ENCODE results near the gene ROCK1.
A peak's percentile ranks its signal among the peaks of the same experiment; 100 is the strongest.

The ROCK1 gene

DNA sequence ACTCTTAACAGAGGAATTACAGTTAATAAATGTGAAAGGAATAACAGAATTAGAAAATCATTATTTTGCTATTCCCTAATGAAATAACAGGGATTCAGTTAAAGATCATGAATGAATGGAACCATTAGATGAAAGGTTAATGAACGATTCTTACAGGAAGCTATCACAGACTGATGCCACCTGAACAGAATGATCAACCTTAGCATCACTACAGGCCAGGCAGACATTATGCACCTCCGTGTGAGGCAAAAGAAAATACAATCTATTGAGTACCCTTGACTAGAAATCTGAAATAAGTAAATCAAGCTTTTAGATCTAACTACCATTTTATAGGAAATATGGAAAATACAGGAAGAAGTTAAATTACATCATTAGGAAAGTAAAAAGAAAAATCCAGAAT lies 10.4 kb downstream of the ROCK1 start:
- FAIRE-seq: peak; percentile 31

DNA sequence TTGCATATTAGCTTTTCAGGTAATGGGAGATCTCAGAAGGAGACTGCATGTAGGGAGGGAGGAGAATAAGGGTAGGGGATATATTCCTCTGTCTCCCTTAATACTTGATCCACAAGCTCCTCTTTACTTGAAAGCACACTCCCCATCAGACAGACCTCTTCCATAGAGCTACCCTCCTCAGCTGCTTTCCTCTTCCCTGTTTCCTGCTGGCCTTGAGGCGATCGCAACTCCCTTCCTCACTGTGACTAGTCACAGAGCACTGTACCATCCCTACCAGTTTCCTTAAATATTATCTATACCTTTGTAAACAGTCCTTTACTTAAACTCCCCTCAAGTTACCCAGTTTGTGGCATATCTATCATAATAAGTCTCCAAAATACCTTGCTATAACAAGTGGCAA lies 10.9 kb downstream of the ROCK1 start:
- FAIRE-seq: no peak

DNA sequence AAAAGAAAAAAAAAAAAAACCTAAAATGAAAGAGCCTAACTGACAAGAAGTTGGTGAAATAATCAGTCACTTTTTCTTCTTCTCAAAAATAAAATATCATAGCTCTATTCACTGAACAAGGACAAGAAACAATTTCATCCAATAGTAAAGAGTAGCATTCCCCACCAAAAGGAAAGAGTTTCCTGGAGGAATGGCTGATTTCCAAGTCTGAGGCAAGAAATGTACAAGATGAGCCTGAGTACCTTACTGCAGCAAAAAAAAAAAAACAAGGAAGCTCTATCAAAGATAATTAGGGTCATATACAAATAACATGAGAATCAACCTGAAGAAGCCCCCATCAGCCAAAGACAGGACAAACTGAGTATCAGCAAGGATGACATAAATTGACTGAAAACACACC lies 11.5 kb downstream of the ROCK1 start:
- no peak for FAIRE-seq

DNA sequence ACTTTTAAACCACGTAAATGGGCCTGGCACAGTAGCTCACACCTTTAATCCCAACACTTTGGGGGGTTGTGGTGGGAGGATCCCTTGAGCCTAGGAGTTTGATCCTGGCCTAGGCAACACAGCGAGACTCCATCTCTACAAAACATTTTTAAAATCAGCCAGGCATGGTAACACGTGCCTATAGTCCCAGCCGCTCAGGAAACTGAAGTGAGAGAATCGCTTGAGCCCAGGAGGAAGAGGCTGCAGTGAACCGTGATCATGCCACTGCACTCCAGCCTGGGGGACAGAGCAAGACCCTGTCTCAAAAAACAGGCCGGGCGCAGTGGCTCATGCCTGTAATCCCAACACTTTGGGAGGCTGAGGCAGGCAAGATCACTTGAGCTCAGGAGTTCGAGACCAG lies 12.2 kb downstream of the ROCK1 start:
- no peak for FAIRE-seq

DNA sequence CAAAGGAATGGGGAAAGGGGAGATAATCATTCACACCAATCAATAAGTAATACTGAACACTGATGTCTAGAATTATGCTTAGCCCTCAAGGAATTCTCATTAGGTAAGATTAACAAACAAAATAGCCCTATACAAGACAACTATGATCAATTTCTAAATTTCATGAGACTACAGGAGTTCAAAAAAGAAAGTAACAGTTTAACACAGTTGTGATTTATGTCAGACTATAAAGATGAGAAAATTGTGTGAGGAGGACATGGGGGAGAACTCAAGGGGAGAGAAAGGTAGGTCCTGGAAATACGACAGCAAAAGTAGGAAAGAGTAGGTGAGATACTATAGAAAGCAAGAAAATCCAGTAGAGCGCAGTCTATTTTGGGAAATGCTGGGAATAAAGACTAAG lies 14.9 kb downstream of the ROCK1 start:
- no peak for FAIRE-seq

DNA sequence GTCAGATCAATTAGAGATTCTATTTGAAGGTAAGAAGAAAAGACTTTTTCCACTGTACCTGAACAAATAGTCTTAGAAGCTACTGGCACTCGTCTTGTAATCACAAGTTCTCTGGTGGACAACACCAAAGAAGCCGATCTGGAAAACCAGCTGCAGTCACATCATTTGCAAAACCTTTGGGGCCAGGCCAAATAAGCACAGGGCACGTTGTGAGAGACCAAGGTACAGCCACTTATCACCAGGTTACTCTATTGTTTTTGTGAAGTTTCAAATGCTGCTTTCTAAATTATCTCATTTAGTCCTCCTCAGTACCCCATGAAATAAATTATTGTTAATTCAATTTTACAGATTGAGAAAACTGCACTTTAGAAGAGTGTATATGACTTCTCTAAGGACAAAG lies 18.5 kb downstream of the ROCK1 start:
- no peak for FAIRE-seq

DNA sequence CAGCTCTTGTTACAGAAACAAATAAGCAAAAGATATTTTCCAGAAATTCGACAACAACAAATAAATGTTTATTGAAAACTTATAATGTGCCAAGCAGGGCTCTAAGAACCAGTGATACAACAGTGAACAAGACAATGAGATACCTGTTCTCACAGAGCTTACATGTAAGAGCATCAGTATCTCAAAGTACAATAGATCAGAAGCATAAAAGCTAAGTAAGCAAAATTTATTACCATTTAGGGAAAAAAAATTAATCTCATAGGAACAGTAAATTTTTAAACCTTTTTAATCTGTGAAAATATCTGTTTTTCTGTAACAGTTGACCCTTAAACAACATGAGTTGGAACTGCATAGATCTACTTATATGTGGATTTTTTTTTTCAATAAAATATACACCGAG lies 20.9 kb downstream of the ROCK1 start:
- no peak for FAIRE-seq

DNA sequence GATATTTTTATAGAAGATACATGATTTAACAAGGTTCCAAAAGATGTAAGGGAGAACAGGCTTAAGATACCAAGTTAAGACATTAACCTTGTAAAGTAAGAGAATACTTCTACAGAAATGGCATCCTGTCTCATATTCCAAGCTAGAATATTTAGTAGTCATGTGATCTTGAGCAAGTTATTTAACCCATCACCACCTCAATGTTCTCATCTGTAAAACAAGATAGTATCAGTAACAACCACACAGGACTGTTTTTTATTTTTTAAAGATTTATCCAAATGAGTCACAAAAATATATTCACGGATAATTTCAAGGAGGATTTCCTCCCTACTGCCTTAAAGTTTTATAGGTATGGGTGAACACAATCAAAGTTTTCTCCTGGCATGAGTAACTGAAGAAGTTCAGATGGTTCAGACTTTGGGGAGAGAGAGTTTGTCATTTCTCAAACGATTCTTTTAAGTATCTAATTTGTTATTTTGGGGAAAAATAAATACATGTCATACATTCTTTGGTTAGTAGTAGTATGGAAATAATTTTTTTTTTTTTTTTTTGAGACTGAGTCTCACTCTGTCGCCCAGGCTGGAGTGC lies 25.9 kb downstream of the ROCK1 start:
- no peak for FAIRE-seq

DNA sequence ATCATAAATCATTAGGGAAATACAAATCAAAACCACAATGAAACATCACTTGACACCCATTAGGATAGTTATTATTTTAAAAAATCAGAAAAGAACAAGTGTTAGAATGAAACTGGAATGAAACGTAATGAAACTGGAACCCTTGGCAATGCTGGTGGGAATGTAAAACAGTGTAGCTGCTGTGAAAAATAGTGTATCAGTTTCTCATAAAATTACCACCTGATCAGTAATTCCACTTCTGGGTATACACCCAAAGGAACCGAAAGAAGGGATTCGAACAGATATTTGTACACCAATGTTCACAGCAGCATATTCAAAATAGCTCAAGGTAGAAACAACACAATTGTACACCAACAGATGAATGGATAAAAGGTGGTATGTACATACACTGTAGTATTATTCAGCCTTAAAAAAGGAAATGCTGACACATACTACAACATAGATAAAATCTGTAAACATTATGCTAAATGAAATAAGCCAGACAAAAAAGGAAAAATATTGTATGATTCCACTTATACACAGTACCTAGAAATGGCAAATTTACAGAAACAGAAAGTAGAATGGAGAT lies 27.0 kb downstream of the ROCK1 start:
- no peak for FAIRE-seq

DNA sequence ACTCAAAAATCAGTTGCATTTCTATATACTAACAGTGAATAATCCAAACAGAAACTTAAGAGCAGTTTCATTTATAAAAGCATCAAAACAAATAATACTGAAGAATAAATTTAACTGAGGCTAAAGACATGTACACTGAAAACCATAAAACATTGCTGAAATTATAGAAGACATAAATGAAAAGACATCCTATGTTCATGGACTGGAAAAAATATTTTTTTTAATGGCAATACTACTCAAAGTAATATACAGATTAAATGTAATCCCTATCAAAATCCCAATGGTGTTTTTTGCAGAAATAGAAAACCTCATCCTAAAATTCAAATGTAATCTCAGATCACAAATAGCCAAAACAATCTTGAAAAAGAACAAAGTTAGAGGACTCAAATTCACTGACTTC lies 28.6 kb downstream of the ROCK1 start:
- peak; percentile 8 for FAIRE-seq

DNA sequence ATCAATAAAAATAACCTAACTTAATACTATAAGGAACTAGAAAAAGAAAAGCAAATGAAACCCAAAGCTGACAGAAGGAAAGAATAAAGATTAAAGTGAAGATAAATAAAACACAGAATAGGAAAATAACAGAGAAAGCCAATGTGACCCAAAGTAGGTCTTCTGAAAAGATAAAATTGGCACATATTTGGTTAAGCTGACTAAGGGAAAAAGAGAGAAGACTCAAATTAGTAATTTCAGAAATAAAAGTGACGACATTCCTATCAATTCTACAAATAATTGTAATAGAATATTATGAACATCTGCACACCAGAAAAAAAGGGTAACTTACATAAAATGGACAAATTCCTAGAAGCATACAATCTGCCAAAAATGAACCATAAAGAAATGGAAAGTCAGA lies 30.2 kb downstream of the ROCK1 start:
- no peak for FAIRE-seq

DNA sequence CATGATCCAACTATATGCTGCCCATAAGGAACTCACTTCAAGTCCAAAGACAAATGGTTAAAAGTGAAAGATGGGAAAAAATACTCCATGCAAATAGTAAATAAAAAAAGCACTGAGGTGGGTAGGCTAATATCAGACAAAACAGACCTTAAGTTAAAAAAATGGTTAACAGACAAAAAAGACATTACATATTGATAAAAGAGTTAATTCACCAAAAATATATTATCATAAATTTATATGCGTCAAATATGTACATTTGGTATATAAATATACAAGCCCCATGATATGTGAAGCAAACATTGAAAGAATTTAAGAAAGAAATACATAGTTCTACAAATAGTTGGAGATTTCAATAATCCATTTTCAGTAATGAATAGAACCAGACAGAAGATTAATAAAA lies 31.0 kb downstream of the ROCK1 start:
- FAIRE-seq: peak; percentile 48

DNA sequence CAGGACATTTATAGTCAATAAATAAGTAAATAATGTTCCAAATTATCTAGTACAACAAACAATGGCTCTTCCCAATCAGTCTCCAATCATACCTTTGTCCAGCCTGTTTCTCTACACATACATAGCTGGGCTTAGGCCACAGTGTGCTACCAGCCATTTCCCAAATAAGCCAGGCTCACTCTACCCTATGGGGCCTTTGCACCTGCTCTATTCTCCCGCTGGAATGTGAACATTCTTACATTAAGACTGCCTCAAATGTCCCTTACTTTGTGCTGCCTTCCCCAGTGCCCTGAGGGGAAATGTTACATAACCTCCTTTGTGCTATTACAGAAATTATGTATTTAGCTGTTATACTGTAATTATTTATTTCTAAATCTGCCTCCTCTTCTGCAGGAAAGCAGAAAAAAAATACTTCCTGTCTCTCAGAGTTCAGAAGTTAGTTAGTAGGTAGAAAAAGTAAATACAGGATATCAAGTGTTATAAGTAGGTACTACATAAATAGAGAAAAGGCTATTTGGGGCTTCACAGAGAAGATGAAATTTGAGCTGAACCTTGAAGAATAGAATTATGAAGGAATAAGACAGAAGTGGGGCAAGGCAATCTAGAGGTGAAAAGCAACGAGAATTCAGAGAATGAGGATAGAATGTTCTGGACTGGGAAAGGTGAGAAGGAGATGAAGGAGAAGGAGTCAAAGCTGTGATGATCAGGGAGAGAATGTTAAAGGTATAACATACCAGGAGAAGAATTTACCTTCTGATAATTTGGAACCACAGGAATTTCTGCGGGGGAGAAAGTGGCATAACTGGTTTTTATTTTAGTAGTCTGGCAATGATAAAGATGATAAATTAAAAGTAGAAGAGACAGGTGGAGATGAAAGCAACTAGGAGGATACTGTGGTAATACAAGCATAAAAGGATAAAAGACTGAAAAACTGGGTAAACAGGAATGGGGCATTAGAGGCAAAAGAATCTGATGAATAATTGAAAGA lies 37.0 kb downstream of the ROCK1 start:
- FAIRE-seq: no peak

DNA sequence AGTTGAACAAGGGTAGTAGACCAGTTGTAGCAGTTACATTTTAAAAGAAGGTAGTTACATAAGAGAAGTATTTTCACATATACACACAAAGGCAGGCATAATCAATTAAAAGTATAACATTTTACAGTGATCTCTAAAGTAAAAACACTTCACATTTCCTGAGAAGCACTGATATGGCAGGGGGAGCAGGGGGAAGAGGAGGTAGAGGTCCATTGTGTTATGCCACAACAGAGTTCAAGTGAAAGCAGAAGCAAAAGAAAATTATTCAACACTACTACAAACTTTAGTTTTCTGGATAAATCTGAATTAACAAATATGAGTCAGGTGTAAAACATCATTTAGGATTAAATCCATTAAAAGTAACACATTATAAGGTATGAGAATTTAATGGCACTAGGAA lies 38.4 kb downstream of the ROCK1 start:
- no peak for FAIRE-seq

DNA sequence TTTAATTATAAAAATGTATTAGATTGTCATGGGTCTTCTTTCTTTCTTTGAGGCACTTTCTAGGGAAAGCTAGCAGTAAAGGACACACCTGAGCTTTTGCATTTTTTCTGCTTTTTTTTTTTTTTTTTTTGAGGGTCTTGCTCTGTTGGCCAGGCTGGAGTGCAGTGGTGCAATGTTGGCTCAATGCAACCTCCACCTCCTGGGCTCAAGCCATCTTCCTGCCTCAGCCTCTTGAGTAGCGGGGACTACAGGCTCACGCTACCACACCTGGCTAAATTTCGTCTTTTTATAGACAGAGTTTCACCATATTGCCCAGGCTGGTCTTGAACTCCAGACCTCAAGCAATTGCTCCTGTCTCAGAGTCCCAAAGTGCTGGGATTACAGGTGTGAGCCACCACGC lies 40.5 kb downstream of the ROCK1 start:
- FAIRE-seq: no peak

DNA sequence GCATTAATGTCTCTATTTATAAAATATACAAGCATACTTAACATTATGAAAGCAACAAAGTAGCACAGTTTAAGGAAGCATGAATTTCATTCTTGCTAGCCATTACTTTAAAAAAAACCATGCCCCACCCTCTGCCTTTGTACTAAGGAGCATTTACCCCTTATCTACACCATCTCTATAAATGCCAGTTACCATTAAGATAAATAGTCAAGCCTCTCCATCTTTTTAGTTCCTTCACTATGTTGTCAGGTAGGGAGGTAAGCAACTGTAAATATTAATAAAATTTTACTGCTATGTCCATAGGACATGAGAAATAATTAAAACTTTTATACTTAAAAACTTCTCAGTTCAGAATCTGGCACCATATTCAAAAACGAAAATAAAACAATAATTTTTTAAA lies 42.1 kb downstream of the ROCK1 start:
- FAIRE-seq: no peak

DNA sequence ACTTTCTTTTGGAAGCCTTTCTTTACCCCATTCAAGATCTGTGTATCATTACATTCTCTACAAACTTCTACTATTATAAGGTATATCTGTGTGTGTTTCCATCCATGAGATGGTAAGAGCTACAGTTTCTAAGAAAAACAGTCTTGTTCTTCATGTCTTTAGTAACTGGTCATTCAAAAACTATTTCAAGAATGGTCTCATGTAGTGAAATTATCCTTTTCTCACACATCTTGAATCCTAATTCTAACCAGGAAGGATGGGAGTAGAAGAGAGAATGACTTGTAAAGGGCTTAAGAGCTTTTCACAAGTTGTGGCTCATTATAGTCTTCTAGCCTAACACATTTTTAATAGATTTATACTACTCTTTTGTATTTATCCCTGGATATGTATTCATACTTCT lies 47.3 kb downstream of the ROCK1 start:
- FAIRE-seq: peak; percentile 51

DNA sequence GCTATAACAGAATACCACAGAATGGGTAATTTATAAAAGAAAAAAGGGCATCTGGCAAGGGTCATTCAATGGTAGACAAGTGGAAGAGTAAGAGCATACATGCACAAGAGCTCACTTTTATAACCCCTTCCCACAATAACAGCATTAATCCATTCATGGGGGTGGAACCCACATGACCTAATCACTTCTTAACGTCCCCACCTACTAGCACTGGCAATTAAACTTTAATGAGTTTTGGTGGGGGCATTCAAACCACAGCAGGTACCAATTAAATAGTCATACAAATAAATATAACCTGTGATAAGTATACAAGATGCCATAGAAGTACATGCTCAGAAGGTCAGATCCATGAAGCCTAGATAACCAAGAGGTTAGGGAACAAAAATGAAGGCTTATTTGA lies 48.6 kb downstream of the ROCK1 start:
- FAIRE-seq: no peak

DNA sequence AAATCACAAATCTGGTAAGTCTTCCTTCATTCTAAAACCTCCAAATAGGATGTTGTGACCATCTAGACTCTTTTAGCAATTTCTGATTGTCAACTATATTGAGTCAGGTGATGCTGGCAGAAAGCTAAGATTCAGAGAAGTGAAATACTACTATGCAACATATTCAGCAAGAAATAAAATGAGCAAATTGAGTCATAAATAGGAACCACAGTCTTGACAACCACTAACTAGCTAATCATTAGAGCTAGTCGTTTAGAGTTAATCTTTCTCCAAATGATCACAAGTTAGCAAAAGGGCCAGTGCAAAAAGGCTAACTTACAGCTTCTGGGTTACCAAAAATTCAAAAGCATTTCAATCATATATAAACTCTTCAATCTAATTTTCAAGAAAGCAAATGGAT lies 54.5 kb downstream of the ROCK1 start:
- no peak for FAIRE-seq

DNA sequence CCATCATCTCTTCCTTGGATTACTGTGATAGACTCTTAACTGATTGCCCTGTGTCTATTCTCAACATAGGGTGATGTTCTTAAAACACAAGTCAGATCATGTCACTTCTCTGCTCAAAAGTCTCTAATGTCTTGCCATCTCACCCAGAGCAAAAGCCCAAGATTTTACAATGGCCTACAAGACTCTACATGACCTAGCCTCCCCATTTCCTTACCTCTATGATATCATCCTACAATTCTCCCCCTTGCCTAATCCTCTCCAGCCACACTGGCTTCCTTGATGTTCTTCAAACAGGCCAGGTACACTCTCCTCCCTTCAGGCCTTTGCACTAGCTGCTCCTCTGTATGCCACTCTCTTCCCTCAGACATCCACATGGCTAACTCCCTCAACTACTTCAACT lies 55.1 kb downstream of the ROCK1 start:
- no peak for FAIRE-seq

DNA sequence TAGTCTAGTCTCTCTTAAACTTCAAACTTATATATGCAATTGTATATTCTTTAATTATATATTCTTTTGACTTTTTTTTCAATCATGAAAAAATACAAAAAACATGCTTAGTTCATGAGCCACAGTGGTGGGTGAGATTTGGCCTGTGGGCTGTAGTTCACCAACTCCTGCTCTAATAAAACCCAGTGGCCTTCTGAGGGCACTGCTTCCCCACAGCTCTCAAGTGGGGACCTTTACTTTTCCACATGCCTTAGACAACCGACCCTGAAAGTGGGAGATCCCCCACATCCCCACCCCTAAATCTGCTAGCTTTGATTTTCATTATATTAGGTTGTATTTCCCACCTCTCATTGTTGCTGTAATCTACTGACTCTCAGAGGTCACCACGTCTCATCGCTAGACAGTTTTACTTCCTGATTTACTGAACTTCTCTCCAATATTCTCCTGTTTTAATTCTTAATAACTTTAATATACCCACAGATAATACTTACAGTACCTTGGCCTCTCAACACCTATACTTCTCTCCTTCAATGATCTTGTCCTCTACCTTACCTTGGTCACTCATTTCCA lies 57.3 kb downstream of the ROCK1 start:
- no peak for FAIRE-seq

DNA sequence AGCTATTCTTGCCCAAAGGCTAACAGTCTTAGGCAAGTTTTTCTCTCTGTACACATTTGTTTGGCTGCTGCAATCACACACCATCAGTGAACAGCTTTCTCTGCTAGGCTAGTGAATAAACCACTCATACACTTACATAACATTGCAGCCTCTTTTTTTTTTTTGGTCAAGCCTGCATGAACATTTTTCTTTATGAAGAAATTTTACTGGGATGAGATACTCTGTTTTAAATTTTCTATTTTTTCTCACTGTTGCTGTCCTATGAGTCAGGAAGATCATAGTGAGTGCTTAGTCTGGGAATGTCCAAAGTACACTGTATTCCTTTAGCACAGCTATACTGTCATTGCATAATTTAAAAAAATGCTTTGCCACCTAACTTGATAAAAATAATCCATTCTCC lies 58.5 kb downstream of the ROCK1 start:
- FAIRE-seq: no peak

DNA sequence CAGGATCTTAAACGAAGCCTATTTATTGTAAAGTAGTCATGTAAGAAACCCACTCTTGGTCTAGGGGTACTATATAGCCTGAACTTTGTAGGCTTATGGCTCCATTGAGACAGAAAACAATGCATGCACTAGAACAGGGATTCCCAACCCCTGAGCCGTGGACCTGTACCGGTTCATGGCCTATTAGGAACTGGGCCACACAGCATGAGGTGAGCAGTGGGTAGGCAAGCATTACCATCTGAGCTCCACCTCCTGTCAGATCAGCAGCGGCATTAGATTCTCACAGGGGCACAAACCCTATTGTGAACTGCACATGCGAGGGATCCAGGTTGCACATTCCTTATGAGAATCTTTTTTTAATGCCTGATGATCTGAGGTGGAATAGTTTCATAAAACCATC lies 59.2 kb downstream of the ROCK1 start:
- no peak for FAIRE-seq

DNA sequence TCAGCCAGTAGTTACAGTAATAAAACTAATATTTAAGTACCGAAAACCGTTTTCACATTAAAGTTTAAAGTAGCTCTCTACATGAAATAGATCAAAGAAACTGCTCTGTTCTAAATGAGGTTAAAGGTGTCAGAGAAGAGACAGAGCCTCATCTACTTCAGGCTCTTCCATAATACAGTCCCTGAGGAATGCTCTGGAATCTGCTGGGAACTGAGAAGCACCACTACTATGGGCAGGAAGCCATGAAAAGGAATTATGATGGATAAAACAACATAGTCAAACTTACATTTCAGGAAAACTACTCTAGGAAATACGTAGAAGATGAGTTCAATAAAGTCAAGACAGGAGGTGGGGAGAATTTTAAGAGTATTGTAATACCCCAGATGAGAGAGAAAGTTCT lies 60.0 kb downstream of the ROCK1 start:
- no peak for FAIRE-seq
